Stimulated activated CD8-positive, alpha-beta memory T cell treated with anti-CD3 and anti-CD28 coated beads, Interleukin-2, amount 100 ng/mL, for 48 hours (primary cell): ENCODE measurements around the gene PMM1.
"Not testable (repeated sequence)": the region's sequence is repeated elsewhere in the genome, so short reads cannot be mapped to it uniquely, and the experiment has no call there.

Experiments
- DNase-seq, 2 donors: peaks; one replicate each; pipeline ENCODE4 v3.0.0-alpha.2; 2020; ENCODE audit warnings: low read depth in 2 of 2

PMM1 gene

GRCh38 chr22:41563051-41563711 is 26.5 kb downstream of the PMM1 start:
- DNase-seq: no peak

GRCh38 chr22:41562461-41562860 is 27.2 kb downstream of the PMM1 start:
- DNase-seq: no peak

GRCh38 chr22:41561788-41562187 is 27.9 kb downstream of the PMM1 start:
- DNase-seq: no peak

- no peak for DNase-seq
Observed at GRCh38 chr22:41561335-41561734, 28.3 kb downstream of the PMM1 start.

- no peak for DNase-seq
Observed at GRCh38 chr22:41560095-41560471, 29.6 kb downstream of the PMM1 start.

GRCh38 chr22:41558241-41558630 is 31.4 kb downstream of the PMM1 start:
- not testable (repeated sequence) for DNase-seq

DNA sequence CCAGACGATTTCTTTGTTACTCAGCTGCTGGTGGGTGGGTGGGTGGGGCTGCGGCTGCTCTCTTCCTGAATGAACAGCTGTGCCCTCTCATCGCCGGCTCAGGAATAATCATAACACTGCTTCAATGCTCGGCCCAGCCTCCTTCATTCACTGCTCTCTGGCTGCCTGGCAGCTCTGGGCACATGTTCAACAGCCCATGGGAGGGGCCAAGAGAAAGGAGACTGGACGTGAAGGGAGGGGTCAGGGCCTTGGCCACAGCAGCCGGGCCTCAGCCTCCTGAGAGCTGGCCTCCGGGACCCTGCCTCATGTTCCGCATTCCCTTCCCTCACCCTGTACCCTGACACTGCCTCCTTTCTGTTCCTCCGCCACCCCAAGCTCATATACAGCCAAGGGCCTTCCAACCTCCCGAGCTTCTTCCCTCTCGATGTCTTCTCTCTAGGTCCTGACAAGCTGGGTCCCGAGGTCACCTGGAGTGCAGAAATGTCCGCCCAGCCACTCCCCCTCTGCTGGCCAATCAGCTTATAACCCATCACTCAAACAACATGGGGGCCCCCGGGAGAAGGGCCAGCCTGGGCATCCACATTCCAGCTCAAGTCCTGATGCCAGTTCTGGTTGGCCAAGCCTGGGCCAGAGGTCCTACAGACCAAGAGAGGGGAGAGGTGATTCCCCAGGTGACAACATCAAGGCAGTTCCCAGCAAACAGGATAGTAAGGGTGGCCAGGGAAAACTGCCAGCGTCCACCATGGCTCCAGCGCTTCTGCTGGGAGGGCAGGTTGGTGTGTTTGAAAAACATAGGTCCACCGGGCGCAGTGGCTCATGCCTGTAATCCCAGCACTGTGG is 32.0 kb downstream of the PMM1 start:
- no peak for DNase-seq

DNA sequence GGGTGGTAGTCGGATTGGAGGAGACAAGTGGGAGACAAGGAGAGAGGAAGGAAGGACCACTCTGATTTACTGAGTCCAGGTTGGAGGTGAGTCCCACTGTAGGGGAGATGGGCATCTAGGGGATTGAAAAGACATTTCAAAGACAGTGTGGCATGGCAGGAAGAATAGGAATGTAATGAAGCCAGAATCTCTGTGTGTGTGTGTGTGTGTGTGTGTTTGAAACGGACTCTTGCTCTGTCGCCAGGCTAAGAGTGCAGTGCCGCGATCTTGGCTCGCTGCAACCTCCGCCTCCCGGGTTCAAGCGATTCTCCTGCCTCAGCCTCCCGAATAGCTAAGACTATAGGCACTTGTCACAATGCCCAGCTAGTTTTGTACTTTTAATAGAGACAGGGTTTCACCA is 33.1 kb downstream of the PMM1 start:
- DNase-seq: no peak

GRCh38 chr22:41555325-41555982 is 34.2 kb downstream of the PMM1 start:
- DNase-seq: no peak

GRCh38 chr22:41551877-41552582 is 37.6 kb downstream of the PMM1 start:
- DNase-seq: no peak

- no peak for DNase-seq
Observed at GRCh38 chr22:41550952-41551491, 38.6 kb downstream of the PMM1 start.

- no peak for DNase-seq
Observed at GRCh38 chr22:41548830-41549211, 40.8 kb downstream of the PMM1 start.

DNA sequence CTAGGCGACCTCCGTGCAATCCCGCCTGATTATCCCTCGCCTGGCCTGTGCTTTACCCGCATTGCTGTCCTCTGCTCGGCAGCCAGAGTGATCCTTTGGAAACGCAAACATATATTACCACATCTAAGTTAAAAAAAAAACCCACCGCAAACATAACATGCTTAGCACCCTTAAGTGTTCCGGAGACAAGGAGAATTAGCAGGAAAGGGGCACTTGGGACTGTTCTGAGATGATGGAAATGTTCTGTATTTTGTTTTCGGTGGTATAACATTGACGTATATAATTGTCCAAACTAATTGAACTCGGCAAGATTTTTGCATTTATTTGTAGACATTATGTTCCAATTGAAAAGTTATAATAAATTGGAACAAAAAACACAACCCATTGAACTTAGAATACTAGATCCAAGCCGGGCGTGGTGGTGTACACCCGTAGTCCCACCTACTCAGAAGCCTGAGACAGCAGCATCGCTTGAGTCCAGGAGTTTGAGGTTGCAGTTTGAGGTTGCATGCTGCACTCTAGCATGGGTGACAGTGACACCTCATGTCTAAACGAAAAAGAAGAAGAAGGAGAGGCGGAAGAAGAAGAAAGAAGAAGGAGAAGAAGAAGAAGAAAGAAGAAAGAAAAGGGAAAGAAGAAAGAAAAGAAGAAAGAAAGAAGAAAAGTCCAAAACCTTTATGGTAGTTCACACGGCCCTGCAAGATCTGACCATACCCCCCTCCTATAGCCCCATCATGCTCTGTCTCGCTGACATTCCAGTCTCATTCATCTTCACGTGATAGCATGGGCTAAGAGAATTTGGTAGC is 44.8 kb downstream of the PMM1 start:
- no peak for DNase-seq

GRCh38 chr22:41543854-41544670 is 45.6 kb downstream of the PMM1 start, which contains the start of gene POLR3H:
TSS of gene POLR3H (minus strand) at chr22:41544470. CDS start at chr22:41544101, 369 bp downstream.
- DNase-seq: peak; percentile 97 to 98

DNA sequence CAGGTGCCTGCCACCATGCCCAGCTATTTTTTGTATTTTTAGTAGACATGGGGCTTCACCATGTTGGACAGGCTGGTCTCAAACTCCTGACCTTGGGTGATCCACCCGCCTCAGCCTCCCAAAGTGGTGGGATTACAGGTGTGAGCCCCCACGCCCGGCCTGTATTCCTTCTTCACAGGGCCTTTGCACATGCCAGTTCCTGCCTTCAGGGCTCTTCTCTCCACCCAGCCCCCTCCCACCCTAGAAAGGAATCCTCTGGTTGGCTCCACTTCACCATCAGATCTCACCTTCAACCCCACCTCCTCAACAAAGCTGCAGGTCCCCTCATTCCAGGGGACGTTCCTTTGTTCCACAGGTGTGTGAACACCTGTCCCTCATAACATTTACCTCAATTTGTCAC is 47.4 kb downstream of the PMM1 start:
- DNase-seq: no peak

DNA sequence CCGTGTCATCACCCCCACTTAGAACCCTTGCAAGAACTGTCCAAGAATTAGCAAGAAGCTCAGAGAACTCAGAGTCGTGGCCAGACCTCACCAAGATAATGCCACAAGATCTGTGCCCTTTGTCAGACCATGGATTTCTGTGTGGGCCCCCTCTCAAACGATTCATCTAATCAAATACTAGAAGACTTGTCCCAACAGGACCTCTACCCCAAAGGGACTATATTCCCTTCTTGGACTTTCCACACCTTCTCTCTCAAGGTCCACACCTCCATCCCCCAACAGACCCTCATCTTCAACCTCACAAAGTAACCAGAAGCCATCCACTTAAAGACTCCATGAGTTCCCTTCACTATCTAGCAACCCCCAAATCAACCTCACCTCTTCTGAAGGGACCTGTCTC is 48.2 kb downstream of the PMM1 start:
- DNase-seq: no peak

DNA sequence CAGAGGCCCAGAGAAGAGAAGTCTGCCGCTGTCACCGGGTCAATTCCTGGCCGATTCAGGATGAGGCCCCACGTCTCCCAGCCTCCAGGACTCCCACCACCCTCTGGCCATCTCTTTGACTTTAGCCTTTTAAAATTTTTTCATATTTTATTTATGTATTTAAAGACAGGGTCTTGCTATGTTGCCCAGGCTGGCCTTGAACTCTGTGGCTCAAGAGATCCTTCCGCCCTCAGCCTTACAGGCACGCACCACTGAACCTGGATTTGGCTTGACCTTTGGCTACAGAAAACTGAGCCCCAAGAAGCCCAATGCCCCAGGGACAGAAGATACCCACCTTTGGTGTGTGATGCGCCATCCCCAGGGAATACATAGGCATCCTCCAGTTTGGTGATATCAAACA is 49.3 kb downstream of the PMM1 start:
- DNase-seq: no peak

- DNase-seq: no peak
Observed at GRCh38 chr22:41540006-41540315, 49.7 kb downstream of the PMM1 start.

GRCh38 chr22:41539146-41540005 is 50.3 kb downstream of the PMM1 start:
- no peak for DNase-seq
